Measurements from ENCODE around the gene NDUFV2. TPM values are rescaled to one million over a fixed set of nuclear protein-coding genes. Genes with fewer than 3 reads are reported as not detected.
"Not testable (repeated sequence)": the region's sequence is repeated elsewhere in the genome, so short reads cannot be mapped to it uniquely, and the experiment has no call there.

The NDUFV2 gene
- total RNA-seq, 1 experiment from 2014 or later: 92.5 TPM

- no peak for DNase-seq (ENCODE audit: low read depth)
Observed at GRCh38 chr18:9153256-9153655, 50.8 kb downstream of the NDUFV2 start.

- no peak for DNase-seq (ENCODE audit: low read depth)
Observed at GRCh38 chr18:9156604-9157249, 54.2 kb downstream of the NDUFV2 start.

GRCh38 chr18:9157806-9158205, 55.3 kb downstream of the NDUFV2 start:
- no peak for DNase-seq (ENCODE audit: low read depth)

GRCh38 chr18:9160014-9160413, 57.5 kb downstream of the NDUFV2 start:
- no peak for DNase-seq (ENCODE audit: low read depth)

GRCh38 chr18:9162663-9163062, 60.2 kb downstream of the NDUFV2 start:
- not testable (repeated sequence) for DNase-seq (ENCODE audit: low read depth)

- not testable (repeated sequence) for DNase-seq (ENCODE audit: low read depth)
Observed at GRCh38 chr18:9164149-9164548, 61.6 kb downstream of the NDUFV2 start.

GRCh38 chr18:9165883-9166282, 63.4 kb downstream of the NDUFV2 start:
- DNase-seq (ENCODE audit: low read depth): not testable (repeated sequence)

- not testable (repeated sequence) for DNase-seq (ENCODE audit: low read depth)
Observed at GRCh38 chr18:9169515-9169914, 67.0 kb downstream of the NDUFV2 start.

- not testable (repeated sequence) for DNase-seq (ENCODE audit: low read depth)
Observed at GRCh38 chr18:9171919-9172318, 69.4 kb downstream of the NDUFV2 start.

GRCh38 chr18:9172506-9173127, 70.1 kb downstream of the NDUFV2 start:
- DNase-seq (ENCODE audit: low read depth): no peak

- DNase-seq (ENCODE audit: low read depth): no peak
Observed at GRCh38 chr18:9173770-9174233, 71.3 kb downstream of the NDUFV2 start.

- DNase-seq (ENCODE audit: low read depth): no peak
Observed at GRCh38 chr18:9174302-9174701, 71.8 kb downstream of the NDUFV2 start.

GRCh38 chr18:9175115-9175514, 72.6 kb downstream of the NDUFV2 start:
- no peak for DNase-seq (ENCODE audit: low read depth)

GRCh38 chr18:9177031-9177430, 74.5 kb downstream of the NDUFV2 start:
- DNase-seq (ENCODE audit: low read depth): no peak

- DNase-seq (ENCODE audit: low read depth): no peak
Observed at GRCh38 chr18:9177466-9177865, 75.0 kb downstream of the NDUFV2 start.

GRCh38 chr18:9178557-9178956, 76.1 kb downstream of the NDUFV2 start:
- no peak for DNase-seq (ENCODE audit: low read depth)

GRCh38 chr18:9181275-9181674, 78.8 kb downstream of the NDUFV2 start:
- no peak for DNase-seq (ENCODE audit: low read depth)

GRCh38 chr18:9182852-9183399, 80.4 kb downstream of the NDUFV2 start:
- DNase-seq (ENCODE audit: low read depth): no peak

Other genes with a start within 250 kb of the NDUFV2 start
- 7.3 and 11.1 TPM in 2 replicates for gene ANKRD12, start 34.1 kb downstream of the NDUFV2 start, total RNA-seq (2014; rRNA removed; shearing (Covaris generic))
- 14.3 and 15.0 TPM in 2 replicates for gene TWSG1, start 232.1 kb downstream of the NDUFV2 start, total RNA-seq (2014; rRNA removed; shearing (Covaris generic))